ENCODE results near the gene COL21A1.

Gene COL21A1

DNA sequence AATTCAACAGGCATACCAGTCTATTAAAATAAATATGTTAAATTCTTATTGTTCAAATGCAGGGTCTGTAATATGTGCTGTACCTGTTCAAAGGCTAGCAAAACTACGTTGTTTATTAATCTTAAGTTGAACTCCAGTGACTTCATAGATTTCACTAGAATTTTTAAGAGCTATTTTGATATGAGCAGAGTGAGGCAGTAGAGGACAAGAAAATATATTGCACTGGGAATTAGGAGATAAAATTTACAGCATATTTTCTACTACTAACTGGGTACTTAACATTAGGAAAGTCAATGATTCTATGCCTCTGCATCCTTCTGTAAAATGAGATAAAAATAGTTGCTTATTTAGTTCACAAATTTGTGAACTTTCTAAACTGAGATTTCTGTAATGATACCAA, 209.8 kb downstream of the COL21A1 start:
- Histone ChIP-seq H3K4me3 (ENCODE audit: low read length in 2 of 2) (no peak overlapping the region), H3K9me3 (ENCODE audit: control insufficient read depth in 2 of 2, low read length in 2 of 2) (no peaks in the 10 kb centered on the region), H3K4me1 (ENCODE audit: control insufficient read depth, insufficient read depth, low read length) (no peaks in the 10 kb centered on the region), H3K27me3 (ENCODE audit: control insufficient read depth in 1 of 2, insufficient read depth in 2 of 2, low read length in 2 of 2) (no peaks in the 10 kb centered on the region), H3K27ac (ENCODE audit: low read length) (no peak overlapping the region), H3K36me3 (ENCODE audit: control insufficient read depth in 2 of 2, insufficient read depth in 2 of 2, low read length in 2 of 2) (no peaks in the 10 kb centered on the region), H3K9ac (ENCODE audit: low read length in 2 of 2) (no peak overlapping the region)

DNA sequence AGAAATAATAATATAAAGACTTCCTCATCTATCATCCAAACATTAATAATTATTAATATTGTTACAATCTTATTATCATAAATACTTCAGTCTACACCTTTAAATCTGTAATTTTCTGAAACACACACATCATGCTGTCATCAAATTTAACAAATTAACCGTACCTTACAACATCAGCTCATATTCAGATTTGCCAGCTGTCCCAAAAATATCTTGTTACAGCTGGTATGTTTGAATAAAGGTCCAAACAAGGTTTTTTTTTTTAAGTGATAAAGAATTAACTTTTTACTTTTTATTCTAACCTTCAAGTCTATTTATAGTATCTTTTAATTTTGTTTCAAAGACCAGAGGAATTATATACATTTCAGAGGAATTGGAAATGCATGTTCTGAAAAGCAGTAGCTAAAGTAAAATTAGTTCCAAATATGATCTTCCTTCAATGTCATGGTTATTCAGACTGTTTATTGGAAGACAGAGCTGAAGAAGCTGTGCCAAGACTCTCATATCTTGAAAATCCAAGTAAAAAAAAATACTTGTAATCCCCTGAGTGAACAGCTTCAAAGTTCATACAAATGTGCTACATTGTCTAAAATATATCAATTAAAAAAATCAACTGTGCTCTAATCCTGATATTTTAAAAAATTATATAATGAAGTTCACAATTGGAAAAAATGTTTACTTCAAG, 210.3 kb downstream of the COL21A1 start:
- no peaks in the 10 kb centered on the region for H3K4me1 ChIP-seq (ENCODE audit: control insufficient read depth, insufficient read depth, low read length)
- H3K27me3 ChIP-seq (ENCODE audit: control insufficient read depth in 1 of 2, insufficient read depth in 2 of 2, low read length in 2 of 2) = no peaks in the 10 kb centered on the region
- no peak overlapping the region for H3K27ac ChIP-seq (ENCODE audit: low read length)
- H3K4me3 ChIP-seq (ENCODE audit: low read length in 2 of 2) = no peak overlapping the region
- no peaks in the 10 kb centered on the region for H3K36me3 ChIP-seq (ENCODE audit: control insufficient read depth in 2 of 2, insufficient read depth in 2 of 2, low read length in 2 of 2)
- no peaks in the 10 kb centered on the region for H3K9me3 ChIP-seq (ENCODE audit: control insufficient read depth in 2 of 2, low read length in 2 of 2)
- H3K9ac ChIP-seq (ENCODE audit: low read length in 2 of 2) = no peak overlapping the region

DNA sequence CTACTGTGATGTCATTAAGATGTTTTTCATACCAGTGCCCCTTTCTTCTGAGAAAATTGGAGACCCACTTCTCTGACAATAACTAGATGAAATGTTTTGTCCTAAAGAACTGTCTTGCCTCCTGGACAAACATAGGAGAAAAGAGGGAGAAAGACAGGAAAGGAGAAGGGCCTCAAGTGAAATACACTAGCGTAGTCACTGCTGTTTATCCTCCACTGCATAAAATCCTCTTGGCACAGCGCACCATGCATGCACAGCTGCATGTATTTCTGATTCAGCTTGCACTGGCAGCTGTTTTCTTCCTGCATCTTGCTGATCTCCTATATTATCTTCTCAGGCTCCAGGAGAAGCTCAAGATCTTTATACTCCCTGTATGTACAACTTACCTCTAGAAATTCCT, 214.0 kb downstream of the COL21A1 start:
- H3K27ac ChIP-seq (ENCODE audit: low read length) = no peak overlapping the region
- no peaks in the 10 kb centered on the region for H3K36me3 ChIP-seq (ENCODE audit: control insufficient read depth in 2 of 2, insufficient read depth in 2 of 2, low read length in 2 of 2)
- no peaks in the 10 kb centered on the region for H3K4me1 ChIP-seq (ENCODE audit: control insufficient read depth, insufficient read depth, low read length)
- H3K27me3 ChIP-seq (ENCODE audit: control insufficient read depth in 1 of 2, insufficient read depth in 2 of 2, low read length in 2 of 2) = no peaks in the 10 kb centered on the region
- no peaks in the 10 kb centered on the region for H3K9me3 ChIP-seq (ENCODE audit: control insufficient read depth in 2 of 2, low read length in 2 of 2)
- no peak overlapping the region for H3K4me3 ChIP-seq (ENCODE audit: low read length in 2 of 2)
- no peak overlapping the region for H3K9ac ChIP-seq (ENCODE audit: low read length in 2 of 2)

DNA sequence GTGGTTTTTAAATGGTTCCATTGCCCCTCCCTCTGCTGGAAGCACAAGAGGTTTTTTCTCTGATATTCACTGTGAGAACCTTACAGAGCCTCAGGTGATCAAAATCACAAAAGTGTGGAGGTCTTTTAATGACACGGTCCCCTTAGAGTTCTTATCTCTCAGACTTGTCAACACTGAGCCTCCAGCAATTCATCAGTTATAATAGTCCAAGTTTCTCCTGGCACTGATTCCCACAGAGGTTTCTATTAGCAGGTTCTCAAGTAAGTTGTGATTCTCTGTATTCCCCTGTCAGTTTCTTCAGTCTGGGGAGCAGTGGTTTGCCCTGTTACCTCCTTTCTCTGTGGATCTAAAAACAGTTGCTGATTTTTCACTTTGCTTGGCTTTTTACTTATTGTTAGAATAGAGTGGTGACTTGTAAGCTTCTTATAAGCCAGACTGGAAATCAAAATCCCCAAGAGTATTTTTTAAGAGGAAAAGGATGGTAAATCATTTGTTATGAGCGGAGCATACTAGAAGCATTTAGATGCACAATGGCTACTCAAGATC, 214.6 kb downstream of the COL21A1 start:
- no peak overlapping the region for H3K4me3 ChIP-seq (ENCODE audit: low read length in 2 of 2)

DNA sequence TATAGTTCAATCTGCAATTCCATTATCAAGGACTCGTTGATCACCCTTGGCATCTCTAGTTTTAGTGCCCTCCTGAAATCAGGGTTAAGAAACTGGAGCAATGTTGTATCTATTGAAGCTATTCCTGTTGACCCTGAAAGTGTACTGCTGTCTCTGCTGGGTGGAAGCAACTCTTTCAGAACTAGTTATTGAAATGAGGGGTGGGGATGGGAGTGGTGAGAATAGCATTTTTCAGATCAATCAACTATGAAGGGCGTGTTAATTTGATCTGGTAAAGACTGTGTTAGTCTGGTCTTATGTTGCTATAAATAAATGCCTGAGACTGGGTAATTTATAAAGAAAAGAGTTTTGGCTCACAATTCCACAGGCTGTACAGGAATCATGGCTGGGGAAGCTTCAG, 219.5 kb downstream of the COL21A1 start:
- Histone ChIP-seq H3K27me3 (ENCODE audit: control insufficient read depth in 1 of 2, insufficient read depth in 2 of 2, low read length in 2 of 2) (no peaks in the 10 kb centered on the region), H3K4me1 (ENCODE audit: control insufficient read depth, insufficient read depth, low read length) (no peaks in the 10 kb centered on the region), H3K36me3 (ENCODE audit: control insufficient read depth in 2 of 2, insufficient read depth in 2 of 2, low read length in 2 of 2) (no peaks in the 10 kb centered on the region), H3K9me3 (ENCODE audit: control insufficient read depth in 2 of 2, low read length in 2 of 2) (no peaks in the 10 kb centered on the region), H3K4me3 (ENCODE audit: low read length in 2 of 2) (no peak overlapping the region), H3K27ac (ENCODE audit: low read length) (no peak overlapping the region), H3K9ac (ENCODE audit: low read length in 2 of 2) (no peak overlapping the region)

More for the DNA sequence above, 214.6 kb downstream of the COL21A1 start:
- H3K36me3 ChIP-seq (ENCODE audit: control insufficient read depth in 2 of 2, insufficient read depth in 2 of 2, low read length in 2 of 2) = no peaks in the 10 kb centered on the region
- H3K9ac ChIP-seq (ENCODE audit: low read length in 2 of 2) = no peak overlapping the region
- H3K27ac ChIP-seq (ENCODE audit: low read length) = no peak overlapping the region
- no peaks in the 10 kb centered on the region for H3K4me1 ChIP-seq (ENCODE audit: control insufficient read depth, insufficient read depth, low read length)
- H3K27me3 ChIP-seq (ENCODE audit: control insufficient read depth in 1 of 2, insufficient read depth in 2 of 2, low read length in 2 of 2) = no peaks in the 10 kb centered on the region
- H3K9me3 ChIP-seq (ENCODE audit: control insufficient read depth in 2 of 2, low read length in 2 of 2) = no peaks in the 10 kb centered on the region

DNA sequence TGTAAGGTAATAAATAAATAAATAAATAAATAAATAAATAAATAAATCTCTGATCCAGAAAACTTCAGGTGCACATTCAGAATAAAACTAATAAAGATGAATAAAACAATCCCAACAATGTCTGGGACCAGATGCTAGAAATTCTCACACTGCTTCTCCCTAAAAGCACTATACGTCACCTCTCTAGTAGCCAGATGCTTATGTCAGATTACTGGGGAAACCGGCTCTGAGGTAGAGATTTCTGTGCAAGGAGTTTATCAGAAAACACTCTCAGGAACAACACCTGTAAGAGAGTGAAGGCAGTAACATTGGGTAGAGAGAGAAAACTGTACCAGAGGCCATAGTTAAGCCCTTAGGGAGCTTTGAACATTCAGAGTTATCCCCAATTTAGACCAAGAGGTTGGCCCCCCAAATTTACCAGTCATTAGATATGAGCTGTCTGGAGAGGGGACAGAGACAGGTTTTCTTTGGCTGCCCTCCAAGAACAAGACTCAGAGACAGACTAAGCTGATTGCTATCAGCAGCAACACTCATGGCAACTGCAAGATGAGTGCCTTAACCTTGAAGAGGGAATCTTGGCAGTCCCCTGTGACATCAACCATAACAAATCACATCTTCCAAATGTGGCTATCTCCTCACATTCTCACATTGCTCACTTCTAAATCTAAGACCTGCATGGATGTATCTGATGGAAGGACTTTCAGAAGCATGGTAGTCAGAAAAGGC, 220.8 kb downstream of the COL21A1 start:
- Histone ChIP-seq H3K27me3 (ENCODE audit: control insufficient read depth in 1 of 2, insufficient read depth in 2 of 2, low read length in 2 of 2) (no peaks in the 10 kb centered on the region), H3K36me3 (ENCODE audit: control insufficient read depth in 2 of 2, insufficient read depth in 2 of 2, low read length in 2 of 2) (no peaks in the 10 kb centered on the region), H3K4me3 (ENCODE audit: low read length in 2 of 2) (no peak overlapping the region), H3K9me3 (ENCODE audit: control insufficient read depth in 2 of 2, low read length in 2 of 2) (no peaks in the 10 kb centered on the region), H3K4me1 (ENCODE audit: control insufficient read depth, insufficient read depth, low read length) (no peaks in the 10 kb centered on the region), H3K9ac (ENCODE audit: low read length in 2 of 2) (no peak overlapping the region), H3K27ac (ENCODE audit: low read length) (no peak overlapping the region)

DNA sequence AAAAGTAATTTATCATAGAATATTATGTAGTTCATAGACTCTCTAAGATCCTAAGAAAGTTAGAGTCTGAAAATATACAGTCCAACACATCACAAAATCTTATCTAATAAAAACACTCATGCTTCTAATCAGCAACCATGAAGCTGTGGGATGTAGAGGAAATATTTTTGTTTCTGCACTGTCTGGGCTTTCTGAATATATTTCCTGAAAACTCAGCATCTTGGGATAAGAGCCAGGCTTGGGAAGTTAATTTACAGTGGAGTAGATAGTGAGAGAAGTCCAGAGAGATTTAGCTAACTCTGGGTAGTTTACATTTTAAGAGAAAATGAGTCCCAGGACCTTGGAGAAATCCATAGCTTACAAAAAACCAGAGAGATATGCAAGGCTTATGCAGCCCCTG, 221.6 kb downstream of the COL21A1 start:
- Histone ChIP-seq H3K27me3 (ENCODE audit: control insufficient read depth in 1 of 2, insufficient read depth in 2 of 2, low read length in 2 of 2) (no peaks in the 10 kb centered on the region), H3K9ac (ENCODE audit: low read length in 2 of 2) (no peak overlapping the region), H3K27ac (ENCODE audit: low read length) (no peak overlapping the region), H3K4me1 (ENCODE audit: control insufficient read depth, insufficient read depth, low read length) (no peaks in the 10 kb centered on the region), H3K4me3 (ENCODE audit: low read length in 2 of 2) (no peak overlapping the region), H3K36me3 (ENCODE audit: control insufficient read depth in 2 of 2, insufficient read depth in 2 of 2, low read length in 2 of 2) (no peaks in the 10 kb centered on the region), H3K9me3 (ENCODE audit: control insufficient read depth in 2 of 2, low read length in 2 of 2) (no peaks in the 10 kb centered on the region)

DNA sequence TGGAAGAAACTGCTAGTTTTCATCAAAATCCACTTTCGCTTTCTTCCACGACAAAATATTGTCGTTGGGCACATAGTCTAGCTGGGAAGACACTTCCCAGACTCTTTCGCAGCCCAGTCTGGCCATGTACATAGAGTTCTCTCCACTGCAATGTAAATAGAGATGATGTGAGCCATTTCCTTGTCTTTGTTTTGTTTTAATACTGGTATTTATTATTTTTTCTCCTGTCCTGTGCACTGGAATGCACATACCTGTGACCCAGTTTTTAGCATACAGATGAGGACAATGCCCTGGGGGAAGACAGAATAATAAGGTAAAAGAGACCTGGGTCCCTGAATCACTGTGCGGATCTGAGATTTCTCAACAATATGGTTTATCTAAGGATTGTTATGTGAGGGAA, 222.4 kb downstream of the COL21A1 start:
- Histone ChIP-seq H3K27ac (ENCODE audit: low read length) (no peak overlapping the region), H3K9me3 (ENCODE audit: control insufficient read depth in 2 of 2, low read length in 2 of 2) (no peaks in the 10 kb centered on the region), H3K27me3 (ENCODE audit: control insufficient read depth in 1 of 2, insufficient read depth in 2 of 2, low read length in 2 of 2) (no peaks in the 10 kb centered on the region), H3K4me1 (ENCODE audit: control insufficient read depth, insufficient read depth, low read length) (no peaks in the 10 kb centered on the region), H3K4me3 (ENCODE audit: low read length in 2 of 2) (peak overlapping the region in 1 of 2 donors; percentile 35), H3K36me3 (ENCODE audit: control insufficient read depth in 2 of 2, insufficient read depth in 2 of 2, low read length in 2 of 2) (no peaks in the 10 kb centered on the region), H3K9ac (ENCODE audit: low read length in 2 of 2) (no peak overlapping the region)

DNA sequence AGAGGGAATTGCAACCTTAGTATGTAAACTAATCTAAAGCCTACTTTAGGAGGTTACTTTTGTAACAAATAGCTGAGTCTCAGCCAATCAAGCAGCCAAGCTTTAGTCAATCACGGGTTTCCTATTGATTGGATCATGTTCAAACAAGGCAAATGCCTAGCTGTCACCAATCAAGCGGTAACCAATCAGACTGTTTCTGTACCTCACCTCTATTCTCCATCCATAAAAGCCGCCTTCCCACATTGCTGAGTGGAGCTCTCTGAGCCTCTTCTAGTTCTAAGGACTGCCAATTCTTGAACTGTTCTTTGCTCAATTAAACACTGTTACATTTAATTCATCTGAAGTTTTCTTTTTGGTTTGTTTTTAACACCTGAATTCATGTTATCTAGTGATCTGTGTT, 223.6 kb downstream of the COL21A1 start:
- Histone ChIP-seq H3K27me3 (ENCODE audit: control insufficient read depth in 1 of 2, insufficient read depth in 2 of 2, low read length in 2 of 2) (no peaks in the 10 kb centered on the region), H3K4me1 (ENCODE audit: control insufficient read depth, insufficient read depth, low read length) (no peaks in the 10 kb centered on the region), H3K9me3 (ENCODE audit: control insufficient read depth in 2 of 2, low read length in 2 of 2) (no peaks in the 10 kb centered on the region), H3K27ac (ENCODE audit: low read length) (no peak overlapping the region), H3K9ac (ENCODE audit: low read length in 2 of 2) (no peak overlapping the region), H3K36me3 (ENCODE audit: control insufficient read depth in 2 of 2, insufficient read depth in 2 of 2, low read length in 2 of 2) (no peaks in the 10 kb centered on the region), H3K4me3 (ENCODE audit: low read length in 2 of 2) (no peak overlapping the region)

DNA sequence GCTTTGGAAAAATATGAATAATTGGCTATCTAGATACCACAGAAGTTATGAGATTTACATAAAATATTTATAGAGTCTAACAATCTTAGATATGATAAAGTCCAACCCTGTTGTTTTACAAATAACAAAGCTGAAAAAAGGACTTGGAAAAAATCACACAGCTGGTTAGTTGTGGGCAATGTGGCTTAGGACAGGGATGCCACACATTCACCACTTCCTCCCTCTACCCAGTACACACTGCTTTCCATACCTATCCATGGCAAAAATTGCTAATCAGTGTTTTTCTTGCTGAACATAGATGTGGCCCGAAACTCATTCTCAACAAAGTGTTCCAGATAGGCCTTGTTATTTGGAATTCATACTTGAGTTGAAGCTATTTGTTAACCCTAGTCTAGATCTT, 224.7 kb downstream of the COL21A1 start:
- H3K27me3 ChIP-seq (ENCODE audit: control insufficient read depth in 1 of 2, insufficient read depth in 2 of 2, low read length in 2 of 2) = no peaks in the 10 kb centered on the region
- H3K27ac ChIP-seq (ENCODE audit: low read length) = no peak overlapping the region
- H3K4me3 ChIP-seq (ENCODE audit: low read length in 2 of 2) = no peak overlapping the region
- H3K9me3 ChIP-seq (ENCODE audit: control insufficient read depth in 2 of 2, low read length in 2 of 2) = no peaks in the 10 kb centered on the region
- H3K4me1 ChIP-seq (ENCODE audit: control insufficient read depth, insufficient read depth, low read length) = no peaks in the 10 kb centered on the region
- H3K9ac ChIP-seq (ENCODE audit: low read length in 2 of 2) = no peak overlapping the region
- H3K36me3 ChIP-seq (ENCODE audit: control insufficient read depth in 2 of 2, insufficient read depth in 2 of 2, low read length in 2 of 2) = no peaks in the 10 kb centered on the region

DNA sequence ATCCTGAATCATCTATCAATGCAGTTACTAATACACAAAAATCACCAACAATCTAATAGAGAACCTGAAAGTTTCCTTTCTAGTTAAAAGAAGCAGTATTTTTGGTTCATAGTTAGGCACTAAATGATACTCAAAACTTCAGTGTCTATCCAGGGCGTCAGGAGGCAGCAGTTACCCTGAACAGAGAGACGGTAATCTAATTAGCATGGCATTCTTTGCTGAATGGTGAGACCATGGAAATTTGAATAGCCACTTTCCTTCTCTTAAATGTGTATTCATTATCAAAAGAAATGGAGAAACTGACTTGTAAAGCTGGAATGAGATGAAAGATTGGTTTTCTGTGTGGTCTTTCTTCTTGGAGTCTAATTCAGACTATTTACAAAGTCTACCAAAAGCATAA, 225.4 kb downstream of the COL21A1 start:
- Histone ChIP-seq H3K36me3 (ENCODE audit: control insufficient read depth in 2 of 2, insufficient read depth in 2 of 2, low read length in 2 of 2) (no peaks in the 10 kb centered on the region), H3K27ac (ENCODE audit: low read length) (no peak overlapping the region), H3K4me1 (ENCODE audit: control insufficient read depth, insufficient read depth, low read length) (no peaks in the 10 kb centered on the region), H3K27me3 (ENCODE audit: control insufficient read depth in 1 of 2, insufficient read depth in 2 of 2, low read length in 2 of 2) (no peaks in the 10 kb centered on the region), H3K9ac (ENCODE audit: low read length in 2 of 2) (no peak overlapping the region), H3K4me3 (ENCODE audit: low read length in 2 of 2) (no peak overlapping the region), H3K9me3 (ENCODE audit: control insufficient read depth in 2 of 2, low read length in 2 of 2) (no peaks in the 10 kb centered on the region)

All from stomach smooth muscle (tissue), 2 donors.